HL-60 (cell line): ENCODE measurements around the gene ULK1.

Experiments used
- DNase-seq, 2 experiments: peaks; one replicate each; pipeline ENCODE4 v3.0.0-alpha.2; 2010 to 2020; ENCODE audit warnings: low read depth in 1 of 2, low spot score in 1 of 2
- H3K27ac ChIP-seq: fragments of 250-450 bp; sonication (Bioruptor Pico); replicated peaks from 2 replicates; pipeline ENCODE4 v1.5.1; 2020; ENCODE audit warnings: mild to moderate bottlenecking, moderate library complexity
- H3K27me3 ChIP-seq: fragments of 250-450 bp; sonication (Bioruptor Pico); 2 replicates; pipeline ENCODE4 v1.5.1; 2021; ENCODE audit warnings: mild to moderate bottlenecking, moderate library complexity; ENCODE audit not compliant: insufficient read depth, poor library complexity, severe bottlenecking
- H3K4me3 ChIP-seq: replicated peaks from 2 replicates; pipeline ENCODE4 v1.5.1; 2011; ENCODE audit warnings: mild to moderate bottlenecking, control low read depth, low read length; ENCODE audit not compliant: insufficient read depth
- GABPA ChIP-seq: IDR thresholded peaks from 2 replicates; pipeline ENCODE4 v1.6.1; 2012; ENCODE audit warnings: low read depth
- POLR2AphosphoS5 ChIP-seq: IDR thresholded peaks from 2 replicates; pipeline ENCODE4 v1.6.1; 2012; ENCODE audit warnings: low read depth
- SPI1 ChIP-seq: IDR thresholded peaks from 2 replicates; pipeline ENCODE4 v1.6.1; 2012; ENCODE audit warnings: low read depth, mild to moderate bottlenecking, borderline replicate concordance
- TF ChIP-seq, protein P1 (sequence below): IDR thresholded peaks from 2 replicates; pipeline ENCODE4 v1.6.1; 2012; ENCODE audit warnings: low read depth; ENCODE audit not compliant: insufficient replicate concordance
- TF ChIP-seq, protein P2 (sequence below): IDR thresholded peaks from one replicate; pipeline ENCODE4 v1.5.1; 2011; ENCODE audit warnings: low read length, control low read depth, inconsistent platforms; ENCODE audit not compliant: insufficient read depth

Gene ULK1

DNA sequence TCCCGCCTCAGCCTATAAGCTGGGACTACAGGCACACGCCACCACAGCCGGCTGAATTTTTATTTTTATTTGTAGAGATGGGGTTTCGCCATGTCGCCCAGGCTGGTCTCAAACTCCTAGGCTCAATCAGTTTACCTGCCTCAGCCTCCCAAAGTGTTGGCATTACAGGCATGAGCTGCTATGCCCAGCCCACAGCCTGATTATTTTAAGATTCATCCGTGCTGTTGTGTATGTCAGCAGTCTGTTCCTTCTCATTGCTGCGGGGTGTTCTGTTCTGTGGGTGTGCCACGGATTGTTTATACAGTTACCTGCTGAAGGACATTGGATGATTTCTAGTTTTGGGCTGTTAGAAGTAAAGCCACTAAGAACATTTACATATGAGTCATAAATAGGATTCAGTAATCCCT, 45.7 kb downstream of the ULK1 start:
- H3K27ac ChIP-seq = no peak overlapping the region
- no peak for DNase-seq
- no peak overlapping the region for H3K4me3 ChIP-seq
- TF ChIP-seq GABPA = no peak
- TF ChIP-seq SPI1 = no peak
- TF ChIP-seq, protein P1, sequence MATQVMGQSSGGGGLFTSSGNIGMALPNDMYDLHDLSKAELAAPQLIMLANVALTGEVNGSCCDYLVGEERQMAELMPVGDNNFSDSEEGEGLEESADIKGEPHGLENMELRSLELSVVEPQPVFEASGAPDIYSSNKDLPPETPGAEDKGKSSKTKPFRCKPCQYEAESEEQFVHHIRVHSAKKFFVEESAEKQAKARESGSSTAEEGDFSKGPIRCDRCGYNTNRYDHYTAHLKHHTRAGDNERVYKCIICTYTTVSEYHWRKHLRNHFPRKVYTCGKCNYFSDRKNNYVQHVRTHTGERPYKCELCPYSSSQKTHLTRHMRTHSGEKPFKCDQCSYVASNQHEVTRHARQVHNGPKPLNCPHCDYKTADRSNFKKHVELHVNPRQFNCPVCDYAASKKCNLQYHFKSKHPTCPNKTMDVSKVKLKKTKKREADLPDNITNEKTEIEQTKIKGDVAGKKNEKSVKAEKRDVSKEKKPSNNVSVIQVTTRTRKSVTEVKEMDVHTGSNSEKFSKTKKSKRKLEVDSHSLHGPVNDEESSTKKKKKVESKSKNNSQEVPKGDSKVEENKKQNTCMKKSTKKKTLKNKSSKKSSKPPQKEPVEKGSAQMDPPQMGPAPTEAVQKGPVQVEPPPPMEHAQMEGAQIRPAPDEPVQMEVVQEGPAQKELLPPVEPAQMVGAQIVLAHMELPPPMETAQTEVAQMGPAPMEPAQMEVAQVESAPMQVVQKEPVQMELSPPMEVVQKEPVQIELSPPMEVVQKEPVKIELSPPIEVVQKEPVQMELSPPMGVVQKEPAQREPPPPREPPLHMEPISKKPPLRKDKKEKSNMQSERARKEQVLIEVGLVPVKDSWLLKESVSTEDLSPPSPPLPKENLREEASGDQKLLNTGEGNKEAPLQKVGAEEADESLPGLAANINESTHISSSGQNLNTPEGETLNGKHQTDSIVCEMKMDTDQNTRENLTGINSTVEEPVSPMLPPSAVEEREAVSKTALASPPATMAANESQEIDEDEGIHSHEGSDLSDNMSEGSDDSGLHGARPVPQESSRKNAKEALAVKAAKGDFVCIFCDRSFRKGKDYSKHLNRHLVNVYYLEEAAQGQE = no peak
- TF ChIP-seq, protein P2, sequence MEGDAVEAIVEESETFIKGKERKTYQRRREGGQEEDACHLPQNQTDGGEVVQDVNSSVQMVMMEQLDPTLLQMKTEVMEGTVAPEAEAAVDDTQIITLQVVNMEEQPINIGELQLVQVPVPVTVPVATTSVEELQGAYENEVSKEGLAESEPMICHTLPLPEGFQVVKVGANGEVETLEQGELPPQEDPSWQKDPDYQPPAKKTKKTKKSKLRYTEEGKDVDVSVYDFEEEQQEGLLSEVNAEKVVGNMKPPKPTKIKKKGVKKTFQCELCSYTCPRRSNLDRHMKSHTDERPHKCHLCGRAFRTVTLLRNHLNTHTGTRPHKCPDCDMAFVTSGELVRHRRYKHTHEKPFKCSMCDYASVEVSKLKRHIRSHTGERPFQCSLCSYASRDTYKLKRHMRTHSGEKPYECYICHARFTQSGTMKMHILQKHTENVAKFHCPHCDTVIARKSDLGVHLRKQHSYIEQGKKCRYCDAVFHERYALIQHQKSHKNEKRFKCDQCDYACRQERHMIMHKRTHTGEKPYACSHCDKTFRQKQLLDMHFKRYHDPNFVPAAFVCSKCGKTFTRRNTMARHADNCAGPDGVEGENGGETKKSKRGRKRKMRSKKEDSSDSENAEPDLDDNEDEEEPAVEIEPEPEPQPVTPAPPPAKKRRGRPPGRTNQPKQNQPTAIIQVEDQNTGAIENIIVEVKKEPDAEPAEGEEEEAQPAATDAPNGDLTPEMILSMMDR = no peak
- TF ChIP-seq POLR2AphosphoS5 = no peak
- no peaks in the 10 kb centered on the region for H3K27me3 ChIP-seq

DNA sequence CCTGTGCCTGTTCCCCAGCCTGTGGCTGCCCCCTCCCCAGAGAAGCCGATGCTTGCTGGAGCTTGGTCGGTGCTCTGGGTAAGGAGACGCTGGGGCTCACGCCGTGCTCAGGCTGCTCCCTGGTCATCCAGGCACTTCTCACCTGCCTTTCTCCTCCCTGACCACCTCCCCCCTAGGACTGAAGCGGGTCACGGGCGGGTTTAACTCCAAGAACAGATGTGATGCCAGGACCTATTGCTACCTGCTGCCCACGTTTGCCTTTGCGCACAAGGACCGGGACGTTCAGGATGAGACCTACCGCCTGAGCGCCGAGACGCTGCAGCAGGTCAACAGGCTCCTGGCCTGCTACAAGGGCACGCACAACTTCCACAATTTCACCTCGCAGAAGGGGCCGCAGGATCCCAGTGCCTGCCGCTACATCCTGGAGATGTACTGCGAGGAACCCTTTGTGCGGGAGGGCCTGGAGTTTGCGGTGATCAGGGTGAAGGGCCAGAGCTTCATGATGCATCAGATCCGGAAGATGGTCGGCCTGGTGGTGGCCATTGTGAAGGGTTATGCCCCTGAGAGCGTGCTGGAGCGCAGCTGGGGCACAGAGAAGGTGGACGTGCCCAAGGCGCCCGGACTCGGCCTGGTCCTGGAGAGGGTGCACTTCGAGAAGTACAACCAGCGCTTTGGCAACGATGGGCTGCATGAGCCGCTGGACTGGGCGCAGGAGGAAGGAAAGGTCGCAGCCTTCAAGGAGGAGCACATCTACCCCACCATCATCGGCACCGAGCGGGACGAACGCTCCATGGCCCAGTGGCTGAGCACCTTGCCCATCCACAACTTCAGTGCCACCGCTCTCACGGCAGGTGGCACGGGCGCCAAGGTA, 46.9 kb downstream of the ULK1 start:
- Histone ChIP-seq H3K27ac (no peak overlapping the region), H3K27me3 (no peaks in the 10 kb centered on the region), H3K4me3 (no peak overlapping the region)
- no peak for DNase-seq
- TF ChIP-seq GABPA = no peak
- TF ChIP-seq POLR2AphosphoS5 = peak; percentile 67

DNA sequence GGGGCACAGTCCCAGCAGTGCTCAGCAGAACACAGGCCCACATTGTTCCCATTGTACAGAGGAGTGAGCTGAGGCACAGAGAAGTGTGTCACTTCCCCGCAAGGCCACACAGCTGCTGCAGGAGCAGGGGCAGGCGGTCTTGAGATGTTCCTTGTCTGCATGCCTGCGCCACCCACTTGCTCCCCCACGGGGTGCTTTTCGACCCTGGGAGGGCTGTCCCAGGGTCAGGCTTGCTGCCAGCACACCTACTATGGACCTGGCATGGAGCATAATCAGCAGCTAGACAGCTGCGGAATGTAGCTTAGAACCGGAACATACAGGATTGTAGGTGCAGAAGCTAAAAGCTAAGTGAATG, 47.5 kb downstream of the ULK1 start:
- DNase-seq = no peak
- Histone ChIP-seq H3K4me3 (no peak overlapping the region), H3K27me3 (no peaks in the 10 kb centered on the region), H3K27ac (no peak overlapping the region)
- TF ChIP-seq GABPA (no peak), SPI1 (no peak), POLR2AphosphoS5 (no peak; the same call in 1 of the 2 replicates)
- TF ChIP-seq, protein P1 = no peak
- TF ChIP-seq, protein P2 = no peak

DNA sequence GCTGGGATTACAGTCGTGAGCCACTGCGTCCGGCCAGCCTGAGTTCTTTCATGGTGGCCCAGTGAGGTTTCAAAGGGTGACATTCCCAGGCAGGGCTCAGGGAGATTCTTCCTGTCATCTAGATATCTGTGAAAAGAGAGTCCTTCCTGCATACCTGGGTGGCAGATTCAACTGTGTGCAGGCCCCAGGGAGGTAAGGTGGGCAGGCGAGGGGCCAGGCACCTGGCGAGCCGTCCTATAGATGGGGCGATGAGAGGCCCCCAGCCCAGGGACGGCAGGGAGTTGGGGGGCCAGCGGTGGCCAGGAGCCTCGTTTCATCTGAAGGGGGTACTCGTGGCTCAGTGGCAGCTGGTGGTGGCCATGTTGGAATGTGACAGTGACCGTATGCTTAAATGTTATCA, 48.2 kb downstream of the ULK1 start:
- no peak for TF ChIP-seq GABPA
- TF ChIP-seq POLR2AphosphoS5 = no peak
- TF ChIP-seq, protein P2 = no peak
- TF ChIP-seq, protein P1 = no peak
- TF ChIP-seq SPI1 = no peak
- Histone ChIP-seq H3K27me3 (no peaks in the 10 kb centered on the region), H3K27ac (no peak overlapping the region), H3K4me3 (no peak overlapping the region)
- DNase-seq = no peak
